Activated CD4-positive, CD25-positive, alpha-beta regulatory T cell treated with anti-CD3 and anti-CD28 coated beads, Interleukin-2, amount 50 U/mL, for 24 hours (primary cell): ENCODE results near the gene TCHP.
"Not testable (repeated sequence)": the region's sequence is repeated elsewhere in the genome, so short reads cannot be mapped to it uniquely, and the experiment has no call there.

Source experiments
- ATAC-seq, 2 donors: fragments of 150-1000 bp; cut with Tn5 transposase; one replicate each; pipeline ENCODE4 v1.10.0; 2021; ENCODE audit warnings: mild to moderate bottlenecking in 1 of 2, moderate library complexity in 1 of 2

The TCHP gene

GRCh38 chr12:109899783-109900751 lies at the start of gene TCHP:
TCHP (plus strand) TSS chr12:109900274; CDS start chr12:109903027, 2,753 bp downstream.
- peak; percentile 85 for ATAC-seq

- not testable (repeated sequence) for ATAC-seq
Observed at GRCh38 chr12:109850518-109850917, 49.6 kb upstream of the TCHP start.

GRCh38 chr12:109855377-109855776 lies 44.7 kb upstream of the TCHP start:
- no peak for ATAC-seq

GRCh38 chr12:109857715-109858114 lies 42.4 kb upstream of the TCHP start:
- no peak for ATAC-seq

GRCh38 chr12:109858764-109859163 lies 41.3 kb upstream of the TCHP start:
- no peak for ATAC-seq

GRCh38 chr12:109860977-109861376 lies 39.1 kb upstream of the TCHP start:
- no peak for ATAC-seq

- no peak for ATAC-seq
Observed at GRCh38 chr12:109861689-109862314, 38.3 kb upstream of the TCHP start.

GRCh38 chr12:109862491-109862890 lies 37.6 kb upstream of the TCHP start:
- ATAC-seq, result not testable (repeated sequence)

GRCh38 chr12:109863847-109864712 lies 36.0 kb upstream of the TCHP start:
- peak in 1 of 2 donors; percentile 38 for ATAC-seq

GRCh38 chr12:109864916-109865315 lies 35.2 kb upstream of the TCHP start:
- ATAC-seq, result no peak

- ATAC-seq, result no peak
Observed at GRCh38 chr12:109868182-109869051, 31.7 kb upstream of the TCHP start.

- ATAC-seq, result no peak
Observed at GRCh38 chr12:109870648-109871047, 29.4 kb upstream of the TCHP start.

- no peak for ATAC-seq
Observed at GRCh38 chr12:109871668-109872314, 28.3 kb upstream of the TCHP start.

- no peak for ATAC-seq
Observed at GRCh38 chr12:109873653-109874052, 26.4 kb upstream of the TCHP start.

GRCh38 chr12:109875572-109876131 lies 24.4 kb upstream of the TCHP start:
- no peak for ATAC-seq

GRCh38 chr12:109876406-109876805 lies 23.7 kb upstream of the TCHP start:
- ATAC-seq, result no peak

- ATAC-seq, result no peak
Observed at GRCh38 chr12:109877504-109878246, 22.4 kb upstream of the TCHP start.

- no peak for ATAC-seq
Observed at GRCh38 chr12:109878247-109878625, 21.8 kb upstream of the TCHP start.

- no peak for ATAC-seq
Observed at GRCh38 chr12:109878749-109879148, 21.3 kb upstream of the TCHP start.

GRCh38 chr12:109879351-109880042 lies 20.6 kb upstream of the TCHP start:
- ATAC-seq, result no peak
